K562 (cell line): ENCODE data around the gene AMIGO1. TPM values are rescaled to one million over a fixed set of nuclear protein-coding genes. Genes with fewer than 3 reads are reported as not detected.
A peak's percentile ranks its signal among the peaks of the same experiment; 100 is the strongest.

ENCODE experiments used
- ATF7 ChIP-seq: fragments of 450-650 bp; IDR thresholded peaks from 2 replicates; pipeline ENCODE4 v1.7.1; 2014; ENCODE audit warnings: mild to moderate bottlenecking, moderate library complexity
- BRD9 ChIP-seq: fragments of 450-650 bp; IDR thresholded peaks from 2 replicates; pipeline ENCODE4 v1.6.1; 2018; ENCODE audit warnings: low read depth; ENCODE audit not compliant: partially characterized antibody
- CEBPZ ChIP-seq: fragments of 150-350 bp; IDR thresholded peaks from 2 replicates; pipeline ENCODE4 v1.6.1; 2014; ENCODE audit warnings: low read depth, mild to moderate bottlenecking, low read length, borderline replicate concordance
- ERF ChIP-seq: fragments of 450-650 bp; formaldehyde crosslinking; IDR thresholded peaks from 2 replicates; pipeline ENCODE4 v1.4.0; 2020; ENCODE audit warnings: mild to moderate bottlenecking, mixed read lengths
- IRF1 ChIP-seq: sonication (generic); formaldehyde crosslinking; IDR thresholded peaks from 2 replicates; pipeline ENCODE4 v1.8.0; 2022; ENCODE audit warnings: missing genetic modification reagents, mild to moderate bottlenecking, borderline replicate concordance
- KAT2B ChIP-seq: IDR thresholded peaks from one replicate; pipeline ENCODE4 v1.6.1; 2012; ENCODE audit warnings: low read depth, mild to moderate bottlenecking, control low read depth, inconsistent platforms, low read length, moderate library complexity
- PCBP2 ChIP-seq: fragments of 200-400 bp; formaldehyde crosslinking; IDR thresholded peaks from 2 replicates; pipeline ENCODE4 v1.6.1; 2018; ENCODE audit warnings: low read length, low read depth, mild to moderate bottlenecking, moderate library complexity; ENCODE audit not compliant: poor library complexity, severe bottlenecking
- PPARD ChIP-seq: fragments of 250-450 bp; sonication (Bioruptor Pico); IDR thresholded peaks from 2 replicates; pipeline ENCODE4 v1.8.0; 2022; ENCODE audit warnings: inconsistent platforms, mild to moderate bottlenecking, moderate library complexity
- RFX7 ChIP-seq: fragments of 250-450 bp; sonication (Bioruptor Pico); IDR thresholded peaks from 2 replicates; pipeline ENCODE4 v1.5.1; 2021; ENCODE audit warnings: mild to moderate bottlenecking
- RHOXF2B ChIP-seq: fragments of 250-450 bp; sonication (Bioruptor Pico); conservative IDR thresholded peaks from 2 replicates; pipeline ENCODE4 v1.5.1; 2021
- SMARCC2 ChIP-seq: fragments of 450-650 bp; IDR thresholded peaks from 2 replicates; pipeline ENCODE4 v1.6.1; 2017; ENCODE audit warnings: antibody characterized with exemption, moderate library complexity, mild to moderate bottlenecking, low read depth
- SREBF1 ChIP-seq: fragments of 150-350 bp; IDR thresholded peaks from 2 replicates; pipeline ENCODE4 v1.6.1; 2014; ENCODE audit warnings: antibody characterized with exemption, low read depth, low read length, borderline replicate concordance
- THRAP3 ChIP-seq: fragments of 450-650 bp; IDR thresholded peaks from 2 replicates; pipeline ENCODE4 v1.6.1; 2016; ENCODE audit warnings: mild to moderate bottlenecking, inconsistent platforms, borderline replicate concordance
- VEZF1 ChIP-seq: fragments of 200-800 bp; sonication (Bioruptor generic); IDR thresholded peaks from 2 replicates; pipeline ENCODE4 v1.6.1; 2017; ENCODE audit warnings: missing genetic modification characterization, missing compliant biosample characterization
- ZFP30 ChIP-seq: fragments of 250-450 bp; sonication (Bioruptor Pico); IDR thresholded peaks from 2 replicates; pipeline ENCODE4 v1.8.0; 2022; ENCODE audit warnings: moderate library complexity, mild to moderate bottlenecking, inconsistent platforms, borderline replicate concordance
- ZNF124 ChIP-seq: sonication (generic); formaldehyde crosslinking; IDR thresholded peaks from 2 replicates; pipeline ENCODE4 v1.8.1; 2022; ENCODE audit warnings: missing genetic modification reagents
- ZNF212 ChIP-seq: fragments of 450-650 bp; formaldehyde crosslinking; IDR thresholded peaks from 2 replicates; pipeline ENCODE4 v1.4.0; 2020; ENCODE audit warnings: mild to moderate bottlenecking
- polyA plus RNA-seq, 8 experiments: library from polyadenylated mRNA; depleted of rRNA in 4 of 8; stranded (reverse) in 5 of 8; unstranded in 3 of 8; fragments of >200 nt; fragmentation: Nextera tagmentation in 2 of 8; fragmentation: Illumina TruSeq in 1 of 8; extraction: Ambion mirVana in 2 of 8; extraction: Trizol in 1 of 8; gene quantifications; 2 replicates each; pipeline versions ENCODE4 v1.2.1 to v1.2.3, GENCODE V29; 2011 to 2014; ENCODE audit warnings: inconsistent platforms in 1 of 8, missing spikeins in 1 of 8
- total RNA-seq, 7 experiments: library from RNA; depleted of rRNA in 6 of 7; stranded (reverse); fragments of >200 nt in 6 of 7; fragmentation: Illumina TruSeq in 2 of 7; extraction: Trizol in 2 of 7; gene quantifications; 2 replicates each; pipeline versions ENCODE4 v1.2.1 to v1.2.3, GENCODE V29; 2011 to 2021; ENCODE audit warnings: low replicate concordance in 1 of 7
- TF ChIP-seq, protein P1 (sequence below): sonication (generic); formaldehyde crosslinking; IDR thresholded peaks from 2 replicates; pipeline ENCODE4 v1.9.0; 2022; ENCODE audit warnings: mild to moderate bottlenecking, missing genetic modification reagents
- TF ChIP-seq, protein P2 (sequence below), 2 experiments: fragments of 450-650 bp in 1 of 2; sonication (generic) in 1 of 2; formaldehyde crosslinking; conservative IDR thresholded peaks; 2 replicates each; pipeline versions ENCODE4 v1.4.0 to v1.8.1; 2020 to 2022; ENCODE audit warnings: mild to moderate bottlenecking in 1 of 2, missing genetic modification reagents in 1 of 2

AMIGO1 gene
- total and polyA plus RNA-seq, 9 of the 15 experiments (the other 6 are each of a cell fraction or from before 2014, with no cell fraction given), result 0.24 to 1.0 (median 0.54) TPM

DNA sequence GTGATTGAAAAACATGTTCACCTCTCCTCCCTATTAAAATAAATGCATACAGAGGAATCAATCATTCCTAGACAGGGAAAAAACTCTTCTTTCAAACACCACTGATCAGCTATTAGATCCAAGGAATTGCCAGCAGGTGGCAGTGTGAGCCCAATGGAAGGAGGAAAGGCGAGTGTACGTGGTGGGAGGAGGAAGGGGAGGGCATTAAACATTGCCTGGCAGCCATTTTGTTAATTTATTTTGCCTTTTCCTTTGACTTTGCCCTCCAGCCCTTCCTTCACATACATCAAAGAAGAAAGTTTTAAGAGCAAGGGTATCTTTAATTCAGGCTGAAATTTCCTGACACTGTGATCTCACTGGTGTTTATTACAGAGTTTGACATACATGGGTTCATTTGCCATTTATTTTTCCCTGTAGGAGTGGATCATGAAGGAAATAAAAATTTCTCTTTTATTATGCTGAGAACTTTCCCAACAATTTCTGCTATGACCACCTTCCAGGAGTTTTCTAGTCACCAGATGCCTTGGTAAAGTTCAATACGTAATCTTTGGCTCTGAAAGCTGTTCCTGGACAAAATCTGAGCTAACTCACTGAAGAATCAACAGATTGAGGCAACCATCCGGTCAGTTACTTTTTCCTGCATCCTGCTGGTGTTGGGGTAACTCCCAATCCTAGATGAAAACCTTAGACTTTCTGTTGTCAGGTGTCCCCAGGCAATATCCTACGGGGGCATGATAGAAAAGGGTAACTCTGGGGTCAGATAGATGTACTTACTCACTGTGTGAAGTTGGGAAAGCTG, 37.0 kb upstream of the AMIGO1 start (continued):
- peak; percentile 84 for TF ChIP-seq VEZF1 (CRISPR knock-in tag)
- TF ChIP-seq, protein P1, sequence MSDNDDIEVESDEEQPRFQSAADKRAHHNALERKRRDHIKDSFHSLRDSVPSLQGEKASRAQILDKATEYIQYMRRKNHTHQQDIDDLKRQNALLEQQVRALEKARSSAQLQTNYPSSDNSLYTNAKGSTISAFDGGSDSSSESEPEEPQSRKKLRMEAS (CRISPR knock-in tag), result no peak
- TF ChIP-seq, protein P2, sequence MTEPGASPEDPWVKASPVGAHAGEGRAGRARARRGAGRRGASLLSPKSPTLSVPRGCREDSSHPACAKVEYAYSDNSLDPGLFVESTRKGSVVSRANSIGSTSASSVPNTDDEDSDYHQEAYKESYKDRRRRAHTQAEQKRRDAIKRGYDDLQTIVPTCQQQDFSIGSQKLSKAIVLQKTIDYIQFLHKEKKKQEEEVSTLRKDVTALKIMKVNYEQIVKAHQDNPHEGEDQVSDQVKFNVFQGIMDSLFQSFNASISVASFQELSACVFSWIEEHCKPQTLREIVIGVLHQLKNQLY (CRISPR knock-in tag; conservative IDR thresholded peaks at IDR 0.05), result no peak
- no peak for TF ChIP-seq KAT2B
- no peak for TF ChIP-seq SREBF1
- TF ChIP-seq PCBP2, result no peak
- TF ChIP-seq ATF7, result 0 out of 2 replicates have a peak, but pooled peaks have one; percentile 20
- TF ChIP-seq ERF, result no peak
- no peak for TF ChIP-seq ZNF212
- no peak for TF ChIP-seq RFX7 (CRISPR knock-in tag)
- TF ChIP-seq THRAP3, result no peak
- no peak for TF ChIP-seq ZNF124 (CRISPR knock-in tag)
- no peak for TF ChIP-seq IRF1 (CRISPR knock-in tag)
- peak; percentile 85 for TF ChIP-seq BRD9
- no peak for TF ChIP-seq SMARCC2
- no peak for TF ChIP-seq ZFP30
- no peak for TF ChIP-seq CEBPZ
- TF ChIP-seq RHOXF2B (CRISPR knock-in tag), result no peak
- no peak for TF ChIP-seq PPARD (CRISPR knock-in tag)
